ENCODE measurements around the gene FOSL2.
A peak's percentile ranks its signal among the peaks of the same experiment; 100 is the strongest.

The FOSL2 gene

GRCh38 chr2:28392297-28393113 lies at the start of gene FOSL2:
Gene FOSL2 (plus strand): TSS chr2:28392858. CDS start chr2:28393721, 863 bp downstream.
- Histone ChIP-seq H3K27me3 (ENCODE audit: insufficient read depth, low read length) (no peaks in the 10 kb centered on the region), H3K36me3 (ENCODE audit: insufficient read depth, low read length) (no peaks in the 10 kb centered on the region), H3K4me3 (ENCODE audit: low read length) (peak within 1 kb of the TSS; percentile 79), H3K4me1 (ENCODE audit: insufficient read depth, low read length) (peaks cover 52% of the 10 kb centered on the region), H3K9me3 (ENCODE audit: low read length) (no peaks in the 10 kb centered on the region), H2AFZ (ENCODE audit: low read depth, low read length) (peak within 1 kb of the TSS; percentile 97)

- Histone ChIP-seq H2AFZ (ENCODE audit: low read depth, low read length) (no peak overlapping the region), H3K4me3 (ENCODE audit: low read length) (no peak overlapping the region), H3K36me3 (ENCODE audit: insufficient read depth, low read length) (no peaks in the 10 kb centered on the region), H3K9me3 (ENCODE audit: low read length) (peaks cover 1% of the 10 kb centered on the region), H3K4me1 (ENCODE audit: insufficient read depth, low read length) (peaks cover 14% of the 10 kb centered on the region), H3K27me3 (ENCODE audit: insufficient read depth, low read length) (no peaks in the 10 kb centered on the region)
Measured at GRCh38 chr2:28343184-28343942, 49.3 kb upstream of the FOSL2 start.

GRCh38 chr2:28343971-28344715 lies 48.5 kb upstream of the FOSL2 start:
- Histone ChIP-seq H2AFZ (ENCODE audit: low read depth, low read length) (no peak overlapping the region), H3K27me3 (ENCODE audit: insufficient read depth, low read length) (no peaks in the 10 kb centered on the region), H3K36me3 (ENCODE audit: insufficient read depth, low read length) (no peaks in the 10 kb centered on the region), H3K4me1 (ENCODE audit: insufficient read depth, low read length) (peaks cover 6% of the 10 kb centered on the region), H3K4me3 (ENCODE audit: low read length) (no peak overlapping the region), H3K9me3 (ENCODE audit: low read length) (peaks cover 1% of the 10 kb centered on the region)

- Histone ChIP-seq H2AFZ (ENCODE audit: low read depth, low read length) (no peak overlapping the region), H3K4me1 (ENCODE audit: insufficient read depth, low read length) (peaks cover 2% of the 10 kb centered on the region), H3K27me3 (ENCODE audit: insufficient read depth, low read length) (no peaks in the 10 kb centered on the region), H3K9me3 (ENCODE audit: low read length) (no peaks in the 10 kb centered on the region), H3K4me3 (ENCODE audit: low read length) (no peak overlapping the region), H3K36me3 (ENCODE audit: insufficient read depth, low read length) (no peaks in the 10 kb centered on the region)
Measured at GRCh38 chr2:28344756-28345373, 47.8 kb upstream of the FOSL2 start.

- peaks cover 2% of the 10 kb centered on the region for H3K4me1 ChIP-seq (ENCODE audit: insufficient read depth, low read length)
- H3K36me3 ChIP-seq (ENCODE audit: insufficient read depth, low read length): no peaks in the 10 kb centered on the region
- H3K27me3 ChIP-seq (ENCODE audit: insufficient read depth, low read length): no peaks in the 10 kb centered on the region
- no peak overlapping the region for H2AFZ ChIP-seq (ENCODE audit: low read depth, low read length)
- H3K4me3 ChIP-seq (ENCODE audit: low read length): no peak overlapping the region
- no peaks in the 10 kb centered on the region for H3K9me3 ChIP-seq (ENCODE audit: low read length)
Measured at GRCh38 chr2:28345619-28346018, 47.0 kb upstream of the FOSL2 start.

- no peak overlapping the region for H2AFZ ChIP-seq (ENCODE audit: low read depth, low read length)
- no peaks in the 10 kb centered on the region for H3K9me3 ChIP-seq (ENCODE audit: low read length)
- H3K4me3 ChIP-seq (ENCODE audit: low read length): no peak overlapping the region
- H3K27me3 ChIP-seq (ENCODE audit: insufficient read depth, low read length): no peaks in the 10 kb centered on the region
- H3K4me1 ChIP-seq (ENCODE audit: insufficient read depth, low read length): peaks cover 2% of the 10 kb centered on the region
- H3K36me3 ChIP-seq (ENCODE audit: insufficient read depth, low read length): no peaks in the 10 kb centered on the region
Measured at GRCh38 chr2:28346587-28346986, 46.1 kb upstream of the FOSL2 start.

- Histone ChIP-seq H2AFZ (ENCODE audit: low read depth, low read length) (no peak overlapping the region), H3K4me1 (ENCODE audit: insufficient read depth, low read length) (peaks cover 2% of the 10 kb centered on the region), H3K4me3 (ENCODE audit: low read length) (no peak overlapping the region), H3K9me3 (ENCODE audit: low read length) (no peaks in the 10 kb centered on the region), H3K36me3 (ENCODE audit: insufficient read depth, low read length) (no peaks in the 10 kb centered on the region), H3K27me3 (ENCODE audit: insufficient read depth, low read length) (no peaks in the 10 kb centered on the region)
Measured at GRCh38 chr2:28347193-28347592, 45.5 kb upstream of the FOSL2 start.

- Histone ChIP-seq H2AFZ (ENCODE audit: low read depth, low read length) (no peak overlapping the region), H3K4me3 (ENCODE audit: low read length) (no peak overlapping the region), H3K36me3 (ENCODE audit: insufficient read depth, low read length) (no peaks in the 10 kb centered on the region), H3K9me3 (ENCODE audit: low read length) (no peaks in the 10 kb centered on the region), H3K27me3 (ENCODE audit: insufficient read depth, low read length) (no peaks in the 10 kb centered on the region), H3K4me1 (ENCODE audit: insufficient read depth, low read length) (peaks cover 2% of the 10 kb centered on the region)
Measured at GRCh38 chr2:28347596-28347995, 45.1 kb upstream of the FOSL2 start.

GRCh38 chr2:28348149-28348567 lies 44.5 kb upstream of the FOSL2 start:
- no peak overlapping the region for H2AFZ ChIP-seq (ENCODE audit: low read depth, low read length)
- no peaks in the 10 kb centered on the region for H3K36me3 ChIP-seq (ENCODE audit: insufficient read depth, low read length)
- H3K9me3 ChIP-seq (ENCODE audit: low read length): no peaks in the 10 kb centered on the region
- no peak overlapping the region for H3K4me3 ChIP-seq (ENCODE audit: low read length)
- no peaks in the 10 kb centered on the region for H3K4me1 ChIP-seq (ENCODE audit: insufficient read depth, low read length)
- H3K27me3 ChIP-seq (ENCODE audit: insufficient read depth, low read length): no peaks in the 10 kb centered on the region

GRCh38 chr2:28348921-28349320 lies 43.7 kb upstream of the FOSL2 start:
- Histone ChIP-seq H3K36me3 (ENCODE audit: insufficient read depth, low read length) (no peaks in the 10 kb centered on the region), H3K4me3 (ENCODE audit: low read length) (no peak overlapping the region), H3K27me3 (ENCODE audit: insufficient read depth, low read length) (no peaks in the 10 kb centered on the region), H3K9me3 (ENCODE audit: low read length) (no peaks in the 10 kb centered on the region), H3K4me1 (ENCODE audit: insufficient read depth, low read length) (no peaks in the 10 kb centered on the region), H2AFZ (ENCODE audit: low read depth, low read length) (no peak overlapping the region)

- no peak overlapping the region for H2AFZ ChIP-seq (ENCODE audit: low read depth, low read length)
- no peaks in the 10 kb centered on the region for H3K4me1 ChIP-seq (ENCODE audit: insufficient read depth, low read length)
- no peaks in the 10 kb centered on the region for H3K36me3 ChIP-seq (ENCODE audit: insufficient read depth, low read length)
- no peak overlapping the region for H3K4me3 ChIP-seq (ENCODE audit: low read length)
- no peaks in the 10 kb centered on the region for H3K9me3 ChIP-seq (ENCODE audit: low read length)
- H3K27me3 ChIP-seq (ENCODE audit: insufficient read depth, low read length): no peaks in the 10 kb centered on the region
Measured at GRCh38 chr2:28349546-28350165, 43.0 kb upstream of the FOSL2 start.

- no peak overlapping the region for H2AFZ ChIP-seq (ENCODE audit: low read depth, low read length)
- H3K9me3 ChIP-seq (ENCODE audit: low read length): no peaks in the 10 kb centered on the region
- H3K27me3 ChIP-seq (ENCODE audit: insufficient read depth, low read length): no peaks in the 10 kb centered on the region
- H3K4me1 ChIP-seq (ENCODE audit: insufficient read depth, low read length): no peaks in the 10 kb centered on the region
- no peaks in the 10 kb centered on the region for H3K36me3 ChIP-seq (ENCODE audit: insufficient read depth, low read length)
- H3K4me3 ChIP-seq (ENCODE audit: low read length): no peak overlapping the region
Measured at GRCh38 chr2:28350196-28350595, 42.5 kb upstream of the FOSL2 start.
